Chondrocyte (in vitro differentiated cells): Measurements from ENCODE around the gene TLCD5. TPM values are rescaled to one million over a fixed set of nuclear protein-coding genes. Genes with fewer than 3 reads are reported as not detected.

Experiments
- DNase-seq: peaks from one replicate; pipeline ENCODE4 v3.0.0; 2021; ENCODE audit warnings: mixed read lengths, low spot score
- H3K27ac Mint-ChIP-seq: one replicate; pipeline ENCODE4 v1.8.0; 2021; ENCODE audit warnings: mild to moderate bottlenecking, moderate library complexity, mixed read lengths; ENCODE audit not compliant: unreplicated experiment
- H3K27me3 Mint-ChIP-seq: 2 replicates; pipeline ENCODE4 v1.8.0; 2021; ENCODE audit warnings: low read depth, mixed read lengths
- H3K36me3 Mint-ChIP-seq: 2 replicates; pipeline ENCODE4 v1.8.0; 2021; ENCODE audit warnings: low read depth, mixed read lengths
- H3K4me1 Mint-ChIP-seq: 2 replicates; pipeline ENCODE4 v1.8.0; 2021; ENCODE audit warnings: low read depth, mild to moderate bottlenecking, mixed read lengths
- H3K4me3 Mint-ChIP-seq: one replicate; pipeline ENCODE4 v1.8.0; 2021; ENCODE audit warnings: mild to moderate bottlenecking, moderate library complexity, mixed read lengths; ENCODE audit not compliant: unreplicated experiment
- H3K9me3 Mint-ChIP-seq: 2 replicates; pipeline ENCODE4 v1.8.0; 2021; ENCODE audit warnings: low read depth, mixed read lengths
- CTCF ChIP-seq: fragments of 200-600 bp; sonication (generic); IDR thresholded peaks from 2 replicates; pipeline ENCODE4 v1.5.0; 2021; ENCODE audit warnings: antibody characterized with exemption, mild to moderate bottlenecking, moderate library complexity
- long read RNA-seq: library from polyadenylated mRNA; stranded (forward); transcript quantifications from one replicate; pipeline ENCODE4 v2.0.0, GENCODE V29; 2021
- total RNA-seq: library from RNA; stranded (reverse); gene quantifications from 3 replicates; pipeline ENCODE4 v1.2.1, GENCODE V29; 2021

TLCD5 gene
- 8.8 to 10.5 TPM (median 9.8 TPM) in 3 replicates for total RNA-seq
- long read RNA-seq, full-length matches to known transcripts = 13 of 24 reads
- long read RNA-seq, partial matches to known transcripts = 3 of 24 reads
- long read RNA-seq, other reads (novel, unspliced or antisense) = 8 of 24 reads

GRCh38 chr11:120324932-120325810, at the start of gene TLCD5:
TSS of gene TLCD5 (plus strand) at chr11:120325299. CDS start at chr11:120327442, 2,143 bp downstream.
- H3K9me3 Mint-ChIP-seq = no peaks in the 10 kb centered on the region
- peaks cover 44% of the 10 kb centered on the region for H3K4me1 Mint-ChIP-seq
- peaks cover 1% of the 10 kb centered on the region for H3K36me3 Mint-ChIP-seq
- H3K4me3 Mint-ChIP-seq = peak within 1 kb of the TSS; percentile 79
- peak within 1 kb of the TSS; percentile 87 for H3K27ac Mint-ChIP-seq
- peak; percentile 58 for TF ChIP-seq CTCF
- no peak for DNase-seq
- no peaks in the 10 kb centered on the region for H3K27me3 Mint-ChIP-seq

- H3K36me3 Mint-ChIP-seq = no peaks in the 10 kb centered on the region
- H3K9me3 Mint-ChIP-seq = no peaks in the 10 kb centered on the region
- DNase-seq = no peak
- H3K27me3 Mint-ChIP-seq = peaks cover 18% of the 10 kb centered on the region
- no peak overlapping the region for H3K4me3 Mint-ChIP-seq
- H3K4me1 Mint-ChIP-seq = peaks cover 7% of the 10 kb centered on the region
- TF ChIP-seq CTCF = no peak
- H3K27ac Mint-ChIP-seq = no peak overlapping the region
Measured at GRCh38 chr11:120279502-120279901, 45.6 kb upstream of the TLCD5 start.

- no peak overlapping the region for H3K27ac Mint-ChIP-seq
- no peaks in the 10 kb centered on the region for H3K36me3 Mint-ChIP-seq
- no peak overlapping the region for H3K4me3 Mint-ChIP-seq
- H3K27me3 Mint-ChIP-seq = peaks cover 11% of the 10 kb centered on the region
- DNase-seq = no peak
- no peak for TF ChIP-seq CTCF
- H3K9me3 Mint-ChIP-seq = no peaks in the 10 kb centered on the region
- H3K4me1 Mint-ChIP-seq = peaks cover 7% of the 10 kb centered on the region
Measured at GRCh38 chr11:120280600-120281051, 44.5 kb upstream of the TLCD5 start.

GRCh38 chr11:120281143-120281795, 43.8 kb upstream of the TLCD5 start:
- TF ChIP-seq CTCF = no peak
- H3K27me3 Mint-ChIP-seq = peaks cover 11% of the 10 kb centered on the region
- no peaks in the 10 kb centered on the region for H3K9me3 Mint-ChIP-seq
- no peak overlapping the region for H3K27ac Mint-ChIP-seq
- H3K36me3 Mint-ChIP-seq = no peaks in the 10 kb centered on the region
- DNase-seq = no peak
- peaks cover 7% of the 10 kb centered on the region for H3K4me1 Mint-ChIP-seq
- H3K4me3 Mint-ChIP-seq = no peak overlapping the region

GRCh38 chr11:120283124-120283523, 42.0 kb upstream of the TLCD5 start:
- Mint-ChIP-seq H3K36me3 (no peaks in the 10 kb centered on the region), H3K27me3 (peaks cover 9% of the 10 kb centered on the region), H3K4me3 (no peak overlapping the region), H3K4me1 (peaks cover 7% of the 10 kb centered on the region), H3K9me3 (no peaks in the 10 kb centered on the region), H3K27ac (no peak overlapping the region)
- TF ChIP-seq CTCF = no peak
- no peak for DNase-seq
